Spleen (tissue), 11 donors: Measurements from ENCODE around the gene PLXND1. TPM values are rescaled to one million over a fixed set of nuclear protein-coding genes. Genes with fewer than 3 reads are reported as not detected.

Source experiments
- DNase-seq: peaks from one replicate; pipeline ENCODE4 v3.0.0-alpha.2; 2020
- H3K27ac ChIP-seq, 8 donors: fragments of 200-600 bp; sonication (generic) in 7 of 8; 1 replicate in 4 of 8; 2 replicates in 4 of 8; pipeline versions ENCODE4 v1.5.0 to v1.8.0; 2016 to 2021; ENCODE audit warnings: inconsistent platforms in 4 of 8, mild to moderate bottlenecking in 4 of 8, moderate library complexity in 1 of 8
- H3K27me3 ChIP-seq, 7 donors: fragments of 200-600 bp; sonication (generic) in 6 of 7; replicated peaks in 1 of 7; 1 replicate in 4 of 7; 2 replicates in 3 of 7; pipeline versions ENCODE4 v1.5.0 to v1.8.0; 2016 to 2021; ENCODE audit warnings: inconsistent platforms in 3 of 7, mild to moderate bottlenecking in 1 of 7
- H3K36me3 ChIP-seq, 6 donors: fragments of 200-600 bp; sonication (generic) in 5 of 6; 1 replicate in 4 of 6; 2 replicates in 2 of 6; pipeline versions ENCODE4 v1.5.0 to v1.8.0; 2016 to 2021; ENCODE audit warnings: inconsistent platforms in 2 of 6
- H3K4me1 ChIP-seq, 6 donors: fragments of 200-600 bp; sonication (generic) in 5 of 6; 1 replicate in 3 of 6; 2 replicates in 3 of 6; pipeline versions ENCODE4 v1.5.0 to v1.8.0; 2016 to 2021; ENCODE audit warnings: inconsistent platforms in 3 of 6
- H3K4me3 ChIP-seq, 8 donors: fragments of 200-600 bp; sonication (generic) in 7 of 8; 1 replicate in 4 of 8; 2 replicates in 4 of 8; pipeline versions ENCODE4 v1.5.0 to v1.8.0; 2016 to 2021; ENCODE audit warnings: inconsistent platforms in 4 of 8, mild to moderate bottlenecking in 4 of 8, moderate library complexity in 2 of 8
- H3K9me3 ChIP-seq, 8 donors: fragments of 200-600 bp; sonication (generic) in 7 of 8; 1 replicate in 4 of 8; 2 replicates in 4 of 8; pipeline versions ENCODE4 v1.5.0 to v1.8.0; 2016 to 2021; ENCODE audit warnings: inconsistent platforms in 4 of 8
- CTCF ChIP-seq, 11 experiments: fragments of 200-600 bp in 7 of 11; fragments of 450-650 bp in 4 of 11; sonication (generic) in 4 of 11; IDR thresholded peaks in 8 of 11; conservative IDR thresholded peaks in 3 of 11; 1 replicate in 7 of 11; 2 replicates in 4 of 11; pipeline versions ENCODE4 v1.4.0 to v1.8.0; 2016 to 2021; ENCODE audit warnings: antibody characterized with exemption in 11 of 11, inconsistent platforms in 4 of 11, mild to moderate bottlenecking in 1 of 11
- POLR2A ChIP-seq, 3 donors: fragments of 450-650 bp; IDR thresholded peaks; one replicate each; pipeline ENCODE4 v1.5.1; 2017; ENCODE audit warnings: antibody characterized with exemption in 3 of 3, mild to moderate bottlenecking in 1 of 3
- POLR2AphosphoS5 ChIP-seq, 3 donors: sonication (generic); formaldehyde crosslinking; IDR thresholded peaks; one replicate each; pipeline ENCODE4 v1.5.1; 2017; ENCODE audit warnings: antibody characterized with exemption in 3 of 3
- WGBS, 5 donors: extraction: QIAGEN DNeasy Blood & Tissue Kit in 3 of 5; methylation state at CpG; one replicate each; pipeline versions ENCODE4 v1.1.5 to v1.1.7; 2013 to 2018; 5-methylcytosine and 5-hydroxymethylcytosine counted together
- intact Hi-C: fragments of 100-400 bp; cut with DNase I; formaldehyde crosslinking; loops from one replicate; pipeline ENCODE4 v1.15.0; 2023; ENCODE audit warnings: low total_unique reads
- polyA plus RNA-seq, 3 donors: library from polyadenylated mRNA; stranded (reverse); fragments of 200-250 nt; gene quantifications; one replicate each; pipeline ENCODE4 v1.2.1, GENCODE V29; 2013
- total RNA-seq, 7 donors: library from RNA; depleted of rRNA in 3 of 7; stranded (reverse); fragments of >200 nt in 3 of 7; fragmentation: NEBNext Ultra II Directional in 4 of 7; extraction: Animal tissue kit (Norgen Biotek cat#: 25700) in 4 of 7; gene quantifications; one replicate each; pipeline versions ENCODE4 v1.1.0 to v1.2.1, GENCODE V29; 2016 to 2021
- donor health status: healthy with polysubstance abuse.
- donor health status: DM: no; HTN: no; CAD: no; lungs with moderate emphysema.
- donor health status: DM: no; HTN: no; CAD: no.
- donor health status: Bipolar disorder and iron deficiency.
- donor health status: healthy.
- donor health status: DM: no; HTN: no; CAD: no.
- donor health status: DM: yes; HTN: yes; CAD: no.

Gene PLXND1
- total and polyA plus RNA-seq, 10 donors = 44.4 to 238 (median 164) TPM

DNA sequence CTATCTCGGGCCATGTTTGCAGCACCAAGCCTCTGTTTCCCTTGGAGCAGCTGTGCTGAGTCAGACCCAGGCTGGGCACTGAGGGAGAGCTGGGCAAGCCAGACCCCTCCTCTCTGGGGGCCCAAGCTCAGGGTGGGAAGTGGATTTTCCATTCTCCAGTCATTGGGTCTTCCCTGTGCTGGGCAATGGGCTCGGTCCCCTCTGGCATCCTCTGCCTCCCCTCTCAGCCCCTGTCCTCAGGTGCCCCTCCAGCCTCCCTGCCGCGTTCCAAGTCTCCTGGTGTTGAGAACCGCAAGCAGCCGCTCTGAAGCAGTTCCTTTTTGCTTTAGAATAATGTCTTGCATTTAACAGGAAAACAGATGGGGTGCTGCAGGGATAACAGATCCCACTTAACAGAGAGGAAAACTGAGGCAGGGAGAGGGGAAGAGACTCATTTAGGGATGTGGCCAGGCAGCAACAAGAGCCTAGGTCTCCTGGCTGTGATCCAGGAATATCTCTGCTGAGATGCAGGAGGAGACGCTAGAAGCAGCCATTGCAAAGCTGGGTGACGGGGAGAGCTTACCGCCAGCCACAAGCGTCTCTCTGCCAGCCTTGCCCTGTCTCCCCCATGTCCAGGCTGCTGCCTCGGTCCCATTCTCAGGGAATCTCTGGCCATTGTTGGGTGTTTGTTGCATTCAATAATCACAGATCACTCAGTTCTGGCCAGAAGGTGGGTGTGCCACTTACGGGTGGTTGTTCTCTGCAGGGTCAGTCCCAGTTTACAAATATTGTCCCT lies 76.9 kb downstream of the PLXND1 start:
- H3K27me3 ChIP-seq = no peaks in the 10 kb centered on the region
- TF ChIP-seq CTCF (IDR thresholded peaks at IDR 0.05 in 8 of 11, conservative IDR thresholded peaks at IDR 0.05 in 3 of 11) (no peak), POLR2AphosphoS5 (IDR thresholded peaks at IDR 0.05) (no peak), POLR2A (IDR thresholded peaks at IDR 0.05) (no peak)
- H3K36me3 ChIP-seq = no peaks in the 10 kb centered on the region
- H3K4me3 ChIP-seq = no peak overlapping the region
- no peaks in the 10 kb centered on the region for H3K9me3 ChIP-seq
- intact Hi-C loops = no loop called here
- H3K27ac ChIP-seq = no peak overlapping the region
- WGBS, 5 donors = 83 to 88% (median 84%) methylated on average over 11 to 12 of the region's 12 CpGs
- H3K4me1 ChIP-seq = peaks cover 0 to 32% (median 14%) of the 10 kb centered on the region in 6 donors
- DNase-seq = no peak

DNA sequence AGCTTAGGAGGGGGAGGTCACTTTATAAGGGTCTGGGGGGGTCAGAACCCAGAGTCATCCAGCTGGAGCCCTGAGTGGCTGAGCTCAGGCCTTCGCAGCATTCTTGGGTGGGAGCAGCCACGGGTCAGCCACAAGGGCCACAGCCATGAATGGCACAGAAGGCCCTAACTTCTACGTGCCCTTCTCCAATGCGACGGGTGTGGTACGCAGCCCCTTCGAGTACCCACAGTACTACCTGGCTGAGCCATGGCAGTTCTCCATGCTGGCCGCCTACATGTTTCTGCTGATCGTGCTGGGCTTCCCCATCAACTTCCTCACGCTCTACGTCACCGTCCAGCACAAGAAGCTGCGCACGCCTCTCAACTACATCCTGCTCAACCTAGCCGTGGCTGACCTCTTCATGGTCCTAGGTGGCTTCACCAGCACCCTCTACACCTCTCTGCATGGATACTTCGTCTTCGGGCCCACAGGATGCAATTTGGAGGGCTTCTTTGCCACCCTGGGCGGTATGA lies 77.8 kb downstream of the PLXND1 start, which contains the start of gene RHO:
Gene RHO (plus strand): TSS at position 51 of the 512 bp plus-strand sequence. CDS start 95 bp downstream, at position 146.
- no peak for TF ChIP-seq POLR2AphosphoS5 (IDR thresholded peaks at IDR 0.05)
- TF ChIP-seq POLR2A (IDR thresholded peaks at IDR 0.05) = no peak
- no peak for TF ChIP-seq CTCF (IDR thresholded peaks at IDR 0.05 in 8 of 11, conservative IDR thresholded peaks at IDR 0.05 in 3 of 11)
- Histone ChIP-seq H3K27me3 (no peaks in the 10 kb centered on the region), H3K4me1 (peaks cover 0 to 32% (median 14%) of the 10 kb centered on the region in 6 donors), H3K36me3 (no peaks in the 10 kb centered on the region), H3K9me3 (no peaks in the 10 kb centered on the region), H3K27ac (no peak within 1 kb of the TSS), H3K4me3 (no peak within 1 kb of the TSS)
- intact Hi-C loops = no loop called here
- DNase-seq = peak; percentile 63
- WGBS, 5 donors = 83 to 96% (median 92%) methylated on average over 13 to 18 of the region's 18 CpGs

DNA sequence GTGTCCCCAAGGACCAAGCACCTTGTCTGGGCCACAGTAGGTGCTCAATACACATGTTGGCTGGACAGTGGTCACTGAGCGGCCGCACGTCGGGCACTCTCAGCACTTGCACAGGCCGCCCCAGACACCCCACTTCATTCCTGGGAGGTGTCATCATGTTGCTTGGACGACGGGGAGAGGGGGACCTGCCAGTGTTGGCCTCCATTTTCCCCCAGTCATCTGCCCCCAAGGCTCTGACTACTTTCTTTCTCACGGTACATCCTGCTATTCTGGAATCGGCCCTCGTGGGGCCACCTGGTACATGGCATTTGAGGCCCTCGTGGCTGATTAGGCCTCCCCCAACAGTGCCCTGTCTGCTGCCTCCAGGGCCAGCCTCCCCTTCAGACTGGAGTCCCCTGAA lies 79.2 kb downstream of the PLXND1 start:
- Histone ChIP-seq H3K4me3 (no peak overlapping the region), H3K36me3 (no peaks in the 10 kb centered on the region), H3K9me3 (no peaks in the 10 kb centered on the region), H3K27ac (peak overlapping the region in 1 of 8 donors; percentile 82), H3K27me3 (no peaks in the 10 kb centered on the region), H3K4me1 (peaks cover 0 to 32% (median 14%) of the 10 kb centered on the region in 6 donors)
- peak; percentile 67 for DNase-seq
- TF ChIP-seq POLR2A (IDR thresholded peaks at IDR 0.05) = no peak
- TF ChIP-seq POLR2AphosphoS5 (IDR thresholded peaks at IDR 0.05) = no peak
- TF ChIP-seq CTCF (IDR thresholded peaks at IDR 0.05 in 8 of 11, conservative IDR thresholded peaks at IDR 0.05 in 3 of 11) = no peak
- WGBS, 5 donors = 91 to 95% (median 94%) methylated on average over 11 of the region's 11 CpGs
- intact Hi-C loops = no loop called here
